ENCODE data around the gene CORO7.

The CORO7 gene

DNA sequence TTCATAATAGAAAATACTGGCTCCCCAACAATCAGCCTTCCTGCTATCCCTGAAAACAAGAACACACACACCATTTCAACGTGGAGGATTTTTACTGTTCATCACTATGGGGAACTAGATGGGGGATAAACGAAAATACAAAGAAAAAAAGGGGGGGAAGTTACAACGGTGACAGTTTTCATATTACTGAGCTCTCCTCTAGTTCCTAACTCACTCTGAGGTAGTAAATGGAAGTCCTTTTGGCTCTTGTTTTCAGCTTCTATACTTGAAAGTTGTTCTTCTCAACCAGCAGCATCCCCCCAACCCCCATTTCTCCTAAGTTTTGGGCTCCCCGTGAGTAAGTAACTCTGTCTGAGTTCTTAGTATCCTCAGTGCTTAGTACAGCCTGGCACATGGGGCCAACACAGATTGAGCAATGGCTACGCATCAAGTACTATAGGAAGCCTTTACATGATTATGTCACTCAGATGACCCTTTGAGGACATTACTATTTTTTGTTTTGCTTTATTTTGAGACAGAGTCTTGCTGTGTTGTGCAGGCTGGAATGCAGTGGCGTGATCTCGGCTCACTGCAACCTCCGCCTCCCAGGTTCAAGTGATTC, 4.2 kb upstream of the CORO7 start:
- no peaks in the 10 kb centered on the region for H3K27me3 ChIP-seq (ENCODE audit: insufficient read depth, poor library complexity, severe bottlenecking)
- TF ChIP-seq, protein P1, sequence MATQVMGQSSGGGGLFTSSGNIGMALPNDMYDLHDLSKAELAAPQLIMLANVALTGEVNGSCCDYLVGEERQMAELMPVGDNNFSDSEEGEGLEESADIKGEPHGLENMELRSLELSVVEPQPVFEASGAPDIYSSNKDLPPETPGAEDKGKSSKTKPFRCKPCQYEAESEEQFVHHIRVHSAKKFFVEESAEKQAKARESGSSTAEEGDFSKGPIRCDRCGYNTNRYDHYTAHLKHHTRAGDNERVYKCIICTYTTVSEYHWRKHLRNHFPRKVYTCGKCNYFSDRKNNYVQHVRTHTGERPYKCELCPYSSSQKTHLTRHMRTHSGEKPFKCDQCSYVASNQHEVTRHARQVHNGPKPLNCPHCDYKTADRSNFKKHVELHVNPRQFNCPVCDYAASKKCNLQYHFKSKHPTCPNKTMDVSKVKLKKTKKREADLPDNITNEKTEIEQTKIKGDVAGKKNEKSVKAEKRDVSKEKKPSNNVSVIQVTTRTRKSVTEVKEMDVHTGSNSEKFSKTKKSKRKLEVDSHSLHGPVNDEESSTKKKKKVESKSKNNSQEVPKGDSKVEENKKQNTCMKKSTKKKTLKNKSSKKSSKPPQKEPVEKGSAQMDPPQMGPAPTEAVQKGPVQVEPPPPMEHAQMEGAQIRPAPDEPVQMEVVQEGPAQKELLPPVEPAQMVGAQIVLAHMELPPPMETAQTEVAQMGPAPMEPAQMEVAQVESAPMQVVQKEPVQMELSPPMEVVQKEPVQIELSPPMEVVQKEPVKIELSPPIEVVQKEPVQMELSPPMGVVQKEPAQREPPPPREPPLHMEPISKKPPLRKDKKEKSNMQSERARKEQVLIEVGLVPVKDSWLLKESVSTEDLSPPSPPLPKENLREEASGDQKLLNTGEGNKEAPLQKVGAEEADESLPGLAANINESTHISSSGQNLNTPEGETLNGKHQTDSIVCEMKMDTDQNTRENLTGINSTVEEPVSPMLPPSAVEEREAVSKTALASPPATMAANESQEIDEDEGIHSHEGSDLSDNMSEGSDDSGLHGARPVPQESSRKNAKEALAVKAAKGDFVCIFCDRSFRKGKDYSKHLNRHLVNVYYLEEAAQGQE (IDR thresholded peaks at IDR 0.05; ENCODE audit: insufficient replicate concordance, low read depth): no peak
- TF ChIP-seq, protein P2, sequence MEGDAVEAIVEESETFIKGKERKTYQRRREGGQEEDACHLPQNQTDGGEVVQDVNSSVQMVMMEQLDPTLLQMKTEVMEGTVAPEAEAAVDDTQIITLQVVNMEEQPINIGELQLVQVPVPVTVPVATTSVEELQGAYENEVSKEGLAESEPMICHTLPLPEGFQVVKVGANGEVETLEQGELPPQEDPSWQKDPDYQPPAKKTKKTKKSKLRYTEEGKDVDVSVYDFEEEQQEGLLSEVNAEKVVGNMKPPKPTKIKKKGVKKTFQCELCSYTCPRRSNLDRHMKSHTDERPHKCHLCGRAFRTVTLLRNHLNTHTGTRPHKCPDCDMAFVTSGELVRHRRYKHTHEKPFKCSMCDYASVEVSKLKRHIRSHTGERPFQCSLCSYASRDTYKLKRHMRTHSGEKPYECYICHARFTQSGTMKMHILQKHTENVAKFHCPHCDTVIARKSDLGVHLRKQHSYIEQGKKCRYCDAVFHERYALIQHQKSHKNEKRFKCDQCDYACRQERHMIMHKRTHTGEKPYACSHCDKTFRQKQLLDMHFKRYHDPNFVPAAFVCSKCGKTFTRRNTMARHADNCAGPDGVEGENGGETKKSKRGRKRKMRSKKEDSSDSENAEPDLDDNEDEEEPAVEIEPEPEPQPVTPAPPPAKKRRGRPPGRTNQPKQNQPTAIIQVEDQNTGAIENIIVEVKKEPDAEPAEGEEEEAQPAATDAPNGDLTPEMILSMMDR (IDR thresholded peaks at IDR 0.05; ENCODE audit: insufficient read depth, low read length): no peak
- TF ChIP-seq SPI1 (IDR thresholded peaks at IDR 0.05; ENCODE audit: borderline replicate concordance, low read depth): no peak; the same call in 1 of the 2 replicates
- TF ChIP-seq GABPA (IDR thresholded peaks at IDR 0.05; ENCODE audit: low read depth): no peak
- TF ChIP-seq POLR2AphosphoS5 (IDR thresholded peaks at IDR 0.05; ENCODE audit: low read depth): no peak
- peak overlapping the region; percentile 75 for H3K27ac ChIP-seq (replicated peaks)
- peak in 1 of 2 experiments; percentile 61 for DNase-seq (ENCODE audit: low read depth in 1 of 2, low spot score in 1 of 2)
- no peak overlapping the region for H3K4me3 ChIP-seq (replicated peaks; ENCODE audit: insufficient read depth, low read length)

DNA sequence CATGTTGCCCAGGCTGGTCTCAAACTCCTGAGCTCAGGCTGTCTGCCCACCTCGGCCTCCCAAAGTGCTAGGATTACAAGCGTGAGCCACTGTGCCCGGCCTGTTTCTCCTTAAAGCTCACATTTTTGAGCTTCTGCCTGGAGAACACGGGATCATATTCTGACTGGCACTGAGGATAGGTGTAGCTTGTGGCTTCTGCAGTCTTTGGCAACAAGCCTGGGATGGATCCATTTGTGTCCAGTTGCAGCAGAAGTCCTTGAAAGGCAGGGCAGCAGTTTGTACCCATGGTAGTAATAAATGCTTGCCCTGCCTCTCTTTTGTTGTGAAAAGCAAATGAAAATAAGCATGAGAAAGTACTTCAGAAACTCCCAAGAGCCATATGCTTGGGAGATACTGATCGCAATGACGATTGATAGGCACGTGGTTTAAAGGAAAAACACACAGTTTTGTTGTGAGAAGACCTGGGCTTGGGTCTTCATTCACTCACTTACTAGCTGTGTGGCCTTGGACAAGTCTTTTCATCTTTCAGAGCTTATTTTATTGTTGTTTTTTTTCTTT, 3.1 kb upstream of the CORO7 start:
- Histone ChIP-seq H3K4me3 (replicated peaks; ENCODE audit: insufficient read depth, low read length) (no peak overlapping the region), H3K27me3 (ENCODE audit: insufficient read depth, poor library complexity, severe bottlenecking) (no peaks in the 10 kb centered on the region), H3K27ac (replicated peaks) (no peak overlapping the region)
- TF ChIP-seq, protein P1 (IDR thresholded peaks at IDR 0.05; ENCODE audit: insufficient replicate concordance, low read depth): no peak
- no peak for TF ChIP-seq SPI1 (IDR thresholded peaks at IDR 0.05; ENCODE audit: borderline replicate concordance, low read depth)
- TF ChIP-seq POLR2AphosphoS5 (IDR thresholded peaks at IDR 0.05; ENCODE audit: low read depth): no peak
- TF ChIP-seq, protein P2 (IDR thresholded peaks at IDR 0.05; ENCODE audit: insufficient read depth, low read length): no peak
- no peak for TF ChIP-seq GABPA (IDR thresholded peaks at IDR 0.05; ENCODE audit: low read depth)
- no peak for DNase-seq (ENCODE audit: low read depth in 1 of 2, low spot score in 1 of 2)

- Histone ChIP-seq H3K27ac (replicated peaks) (peak overlapping the region; percentile 83), H3K4me3 (replicated peaks; ENCODE audit: insufficient read depth, low read length) (peak overlapping the region; percentile 83), H3K27me3 (ENCODE audit: insufficient read depth, poor library complexity, severe bottlenecking) (no peaks in the 10 kb centered on the region)
- peak; percentile 71 to 89 for DNase-seq (ENCODE audit: low read depth in 1 of 2, low spot score in 1 of 2)
- TF ChIP-seq POLR2AphosphoS5 (IDR thresholded peaks at IDR 0.05; ENCODE audit: low read depth) (peak; percentile 58; the same call in 1 of the 2 replicates), SPI1 (IDR thresholded peaks at IDR 0.05; ENCODE audit: borderline replicate concordance, low read depth) (peak; percentile 71; the same call in 1 of the 2 replicates), GABPA (IDR thresholded peaks at IDR 0.05; ENCODE audit: low read depth) (no peak)
- TF ChIP-seq, protein P1 (IDR thresholded peaks at IDR 0.05; ENCODE audit: insufficient replicate concordance, low read depth): no peak
- TF ChIP-seq, protein P2 (IDR thresholded peaks at IDR 0.05; ENCODE audit: insufficient read depth, low read length): no peak
Measured at GRCh38 chr16:4415538-4416199, 727 bp downstream of the CORO7 start.

Data from HL-60 (cell line).